GM12878 (cell line): Measurements from ENCODE around the gene NLRC3. TPM values are rescaled to one million over a fixed set of nuclear protein-coding genes. Genes with fewer than 3 reads are reported as not detected.
"Not testable (repeated sequence)": the region's sequence is repeated elsewhere in the genome, so short reads cannot be mapped to it uniquely, and the experiment has no call there.

Experiments used
- ATAC-seq: fragments of 200-7000 bp; cut with Tn5 transposase; 3 replicates; pipeline ENCODE4 v1.9.1; 2020; ENCODE audit warnings: mild to moderate bottlenecking, moderate library complexity
- BruUV-seq: library from RNA; stranded (reverse); fragments of 400-500 nt; replicated peaks from 2 replicates; lab custom pipeline; 2021; lab: Mats Ljungman, UMichigan
- CTCF ChIA-PET: fragments of 300-600 bp; sonication (Branson Sonifier 250); formaldehyde crosslinking; extraction: SDS; loops from one replicate; lab custom pipeline; 2021; ENCODE audit warnings: inconsistent platforms; lab: Yijun Ruan, JAX
- POLR2A ChIA-PET: fragments of 350-600 bp; formaldehyde crosslinking; extraction: SDS; loops from one replicate; lab custom pipeline; 2021; ENCODE audit warnings: inconsistent platforms; lab: Charles Lee
- RAD21 ChIA-PET: fragments of 300-600 bp; sonication (Branson Sonifier 250); formaldehyde crosslinking; loops from one replicate; lab custom pipeline; 2023; ENCODE audit warnings: antibody characterized with exemption; ENCODE audit not compliant: unreplicated experiment; lab: Charles Lee
- SMC1A ChIA-PET: fragments of 300-600 bp; sonication (Branson Sonifier 250); formaldehyde crosslinking; loops from one replicate; lab custom pipeline; 2023; ENCODE audit not compliant: unreplicated experiment, uncharacterized antibody; lab: Charles Lee
- DNase-seq: peaks from one replicate; pipeline ENCODE4 v3.0.0-alpha.2; 2011; ENCODE audit warnings: low read depth, low spot score
- FAIRE-seq: peaks from 3 replicates; lab custom pipeline; 2011; peaks lifted over from hg19 to GRCh38; lab: Jason Lieb, UNC
- H2AFZ ChIP-seq: 2 replicates; pipeline ENCODE4 v1.6.0; 2011; ENCODE audit warnings: low read depth, low read length, control low read depth; ENCODE audit not compliant: control insufficient read depth
- H3K27ac ChIP-seq: 2 replicates; pipeline ENCODE4 v1.5.1; 2011; ENCODE audit warnings: control low read depth; ENCODE audit not compliant: control insufficient read depth, insufficient read depth
- H3K27me3 ChIP-seq, 2 experiments: replicated peaks in 1 of 2; 2 replicates each; pipeline versions ENCODE4 v1.6.0 to v1.6.1; 2011; ENCODE audit warnings: low read length in 1 of 2; ENCODE audit not compliant: control insufficient read depth in 2 of 2, insufficient read depth in 2 of 2
- H3K36me3 ChIP-seq, 2 experiments: 2 replicates each; pipeline ENCODE4 v1.5.1; 2011; ENCODE audit warnings: low read length in 1 of 2; ENCODE audit not compliant: control insufficient read depth in 2 of 2, insufficient read depth in 2 of 2
- H3K4me1 ChIP-seq: 2 replicates; pipeline ENCODE4 v1.6.1; 2011; ENCODE audit warnings: mild to moderate bottlenecking, low read length, moderate library complexity, mixed read lengths; ENCODE audit not compliant: control insufficient read depth, insufficient read depth
- H3K4me2 ChIP-seq: 2 replicates; pipeline ENCODE4 v1.6.0; 2011; ENCODE audit warnings: control low read depth; ENCODE audit not compliant: control insufficient read depth, insufficient read depth
- H3K4me3 ChIP-seq: fragments of 200-600 bp; sonication (generic); 2 replicates; pipeline ENCODE4 v1.5.1; 2016
- H3K79me2 ChIP-seq: 2 replicates; pipeline ENCODE4 v1.6.0; 2011; ENCODE audit warnings: low read length; ENCODE audit not compliant: control insufficient read depth, insufficient read depth
- H3K9ac ChIP-seq: 2 replicates; pipeline ENCODE4 v1.8.0; 2011; ENCODE audit warnings: low read length, control low read depth, mixed read lengths; ENCODE audit not compliant: control insufficient read depth, insufficient read depth
- H3K9me3 ChIP-seq: replicated peaks from 3 replicates; pipeline ENCODE4 v1.5.1; 2011; ENCODE audit warnings: mild to moderate bottlenecking, low read length; ENCODE audit not compliant: control insufficient read depth, insufficient read depth
- H4K20me1 ChIP-seq: 2 replicates; pipeline ENCODE4 v1.6.0; 2011; ENCODE audit not compliant: control insufficient read depth, insufficient read depth
- BCLAF1 ChIP-seq: fragments of 450-650 bp; IDR thresholded peaks from 2 replicates; pipeline ENCODE4 v1.6.1; 2017; ENCODE audit warnings: antibody characterized with exemption, mild to moderate bottlenecking, moderate library complexity
- BHLHE40 ChIP-seq, 2 experiments: fragments of 450-650 bp in 1 of 2; IDR thresholded peaks; 2 replicates each; pipeline ENCODE4 v1.6.1; 2011 to 2017; ENCODE audit warnings: low read depth in 2 of 2, borderline replicate concordance in 1 of 2, improper control_type of control experiment in 1 of 2, low read length in 1 of 2, mild to moderate bottlenecking in 1 of 2
- CREM ChIP-seq: IDR thresholded peaks from 2 replicates; pipeline ENCODE4 v1.6.1; 2014; ENCODE audit warnings: antibody characterized with exemption, low read depth
- FOXK2 ChIP-seq: fragments of 450-650 bp; IDR thresholded peaks from 2 replicates; pipeline ENCODE4 v1.6.1; 2017; ENCODE audit warnings: mild to moderate bottlenecking, moderate library complexity
- MLLT1 ChIP-seq: fragments of 450-650 bp; IDR thresholded peaks from 2 replicates; pipeline ENCODE4 v1.6.1; 2016; ENCODE audit warnings: mild to moderate bottlenecking
- NFYA ChIP-seq: IDR thresholded peaks from 2 replicates; pipeline ENCODE4 v1.6.1; 2011; ENCODE audit warnings: low read depth, mild to moderate bottlenecking, low read length, improper control_type of control experiment, borderline replicate concordance
- SPI1 ChIP-seq: IDR thresholded peaks from 2 replicates; pipeline ENCODE4 v1.6.1; 2011; ENCODE audit warnings: low read depth, mild to moderate bottlenecking, low read length, moderate library complexity, borderline replicate concordance; ENCODE audit not compliant: insufficient read depth
- ZBTB11 ChIP-seq: fragments of 450-650 bp; formaldehyde crosslinking; IDR thresholded peaks from 2 replicates; pipeline ENCODE4 v1.5.0; 2022; ENCODE audit warnings: mild to moderate bottlenecking, missing genetic modification characterization
- WGBS: methylation state at CpG from one replicate; pipeline ENCODE4 v1.1.6; 2016; ENCODE audit warnings: low lambda C conversion rate; ENCODE audit not compliant: insufficient replicate concordance, insufficient coverage; ENCODE audit errors: missing lambda C conversion rate; 5-methylcytosine and 5-hydroxymethylcytosine counted together
- in situ Hi-C: fragments of 300-500 bp; cut with MboI; formaldehyde crosslinking; loops from 9 replicates; pipeline ENCODE4 v1.14.3; 2018; ENCODE audit warnings: mixed read lengths
- intact Hi-C: fragments of 100-400 bp; cut with micrococcal nuclease; formaldehyde crosslinking; loops from one replicate; pipeline ENCODE4 v1.14.2; 2022; ENCODE audit not compliant: unreplicated experiment
- polyA plus RNA-seq, 11 experiments: library from polyadenylated mRNA; depleted of rRNA in 4 of 11; unstranded in 6 of 11; stranded (reverse) in 5 of 11; fragments of >200 nt; fragmentation: Nextera tagmentation in 4 of 11; fragmentation: Illumina TruSeq in 1 of 11; extraction: Ambion mirVana in 4 of 11; extraction: Trizol in 1 of 11; gene quantifications; 1 replicate in 1 of 11; 2 replicates in 10 of 11; pipeline versions ENCODE4 v1.2.1 to v1.2.3, GENCODE V29; 2011 to 2016; ENCODE audit warnings: inconsistent platforms in 2 of 11, missing spikeins in 2 of 11, low read depth in 1 of 11
- total RNA-seq, 4 experiments: library from RNA; depleted of rRNA in 3 of 4; stranded (reverse); fragments of >200 nt in 3 of 4; fragmentation: Illumina TruSeq in 1 of 4; extraction: Trizol in 1 of 4; gene quantifications; 2 replicates each; pipeline versions ENCODE4 v1.2.1 to v1.2.3, GENCODE V29; 2013 to 2021

The NLRC3 gene
- total and polyA plus RNA-seq, 10 of the 15 experiments (the other 5 are each of a cell fraction or from before 2014, with no cell fraction given) = 2.2 to 17.8 (median 7.6) TPM

- H3K9ac ChIP-seq = peak overlapping the region; percentile 66
- RAD21 ChIA-PET, H3K79me2 ChIP-seq, H3K9me3 ChIP-seq, H4K20me1 ChIP-seq, H3K27ac ChIP-seq, H3K36me3 ChIP-seq, FAIRE-seq, ATAC-seq, H3K27me3 ChIP-seq, in situ Hi-C loops, DNase-seq, POLR2A ChIA-PET, BruUV-seq: not testable (repeated sequence)
- H3K4me1 ChIP-seq = peaks cover 12% of the 10 kb centered on the region
- peak overlapping the region; percentile 85 for H3K4me3 ChIP-seq
- ChIA-PET CTCF (interaction anchor here (1.2 to 1.6 kb wide), 4 partner anchors 8 to 369 kb away, joined by 3 to 4 read pairs (median 4); partner anchors contain the start of gene ZNF263), SMC1A (interaction anchor here (0.9 kb wide), 1 partner anchor 9 kb away, joined by 5 read pairs; no protein-coding TSS in a partner anchor)
- WGBS = 31% methylated on average over 24 of the region's 24 CpGs
- H3K4me2 ChIP-seq = peak overlapping the region; percentile 78
- peak overlapping the region; percentile 94 for H2AFZ ChIP-seq
- TF ChIP-seq MLLT1 = peak; percentile 65; the same call in 1 of the 2 replicates
- intact Hi-C loops = loop anchor here (5.0 to 10.0 kb wide), 3 partner anchors 39 to 239 kb away; partner anchors contain the start of genes ZNF174 and ZSCAN32
These were observed 75.8 kb downstream of the NLRC3 start for GRCh38 chr16:3501412-3501761.

GRCh38 chr16:3498988-3499387, 78.2 kb downstream of the NLRC3 start:
- POLR2A ChIA-PET = no interaction called here
- RAD21 ChIA-PET = no interaction called here
- Histone ChIP-seq H3K4me1 (peaks cover 12% of the 10 kb centered on the region), H3K79me2 (no peaks in the 10 kb centered on the region; the same call in 1 of the 2 replicates), H3K27me3 (no peaks in the 10 kb centered on the region), H3K36me3 (no peaks in the 10 kb centered on the region), H3K9me3 (no peaks in the 10 kb centered on the region; the same call in 2 of the 3 replicates), H3K4me2 (no peak overlapping the region), H3K9ac (no peak overlapping the region), H4K20me1 (no peaks in the 10 kb centered on the region), H3K4me3 (no peak overlapping the region), H3K27ac (no peak overlapping the region), H2AFZ (no peak overlapping the region)
- DNase-seq (no peak), ATAC-seq (no peak), FAIRE-seq (no peak)
- CTCF ChIA-PET = no interaction called here
- 98% methylated on average over 16 of the region's 16 CpGs for WGBS
- in situ Hi-C loops (no loop called here), intact Hi-C loops (no loop called here)
- BruUV-seq = no TSS peak
- SMC1A ChIA-PET = no interaction called here
- TF ChIP-seq SPI1 (no peak), ZBTB11 (CRISPR knock-in tag) (no peak), NFYA (no peak), CREM (no peak), BCLAF1 (no peak), FOXK2 (no peak), BHLHE40 (IDR thresholded peaks at IDR 0.05; ENCODE audit: borderline replicate concordance in 1 of 2, low read depth in 2 of 2, low read length in 1 of 2) (no peak)
